OCI-LY3 (cell line): ENCODE measurements around the gene PCDHA9.
"Not testable (repeated sequence)": the region's sequence is repeated elsewhere in the genome, so short reads cannot be mapped to it uniquely, and the experiment has no call there.

Experiments used
- H2AFZ ChIP-seq: fragments of 200-600, 300-600 bp; shearing (Covaris generic); 2 replicates; pipeline ENCODE4 v1.6.0; 2014; ENCODE audit warnings: antibody characterized with exemption, low read depth, low read length
- H3K27ac ChIP-seq: fragments of 200-600, 300-600 bp; sonication (generic); 2 replicates; pipeline ENCODE4 v1.5.1; 2014; ENCODE audit warnings: mild to moderate bottlenecking, low read length, moderate library complexity, mixed read lengths
- H3K27me3 ChIP-seq: fragments of 200-600, 300-600 bp; sonication (generic); 2 replicates; pipeline ENCODE4 v1.6.1; 2014; ENCODE audit warnings: low read depth, low read length, mixed read lengths
- H3K36me3 ChIP-seq: fragments of 200-600, 300-600 bp; sonication (generic); replicated peaks from 2 replicates; pipeline ENCODE3; 2014; ENCODE audit warnings: low read depth, low read length, mixed read lengths
- H3K4me1 ChIP-seq: fragments of 300-600, 200-600 bp; sonication (generic); 2 replicates; pipeline ENCODE4 v1.6.1; 2014; ENCODE audit warnings: low read length, mixed read lengths
- H3K4me2 ChIP-seq: fragments of 200-600, 300-600 bp; sonication (generic); 2 replicates; pipeline ENCODE4 v1.6.1; 2014; ENCODE audit warnings: low read length, mixed read lengths
- H3K4me3 ChIP-seq: fragments of 300-600, 200-600 bp; sonication (generic); 2 replicates; pipeline ENCODE4 v1.5.1; 2014; ENCODE audit warnings: antibody characterized with exemption, mild to moderate bottlenecking, low read length, moderate library complexity
- H3K79me2 ChIP-seq: fragments of 300-600, 200-600 bp; shearing (Covaris generic); 2 replicates; pipeline ENCODE4 v1.6.1; 2014; ENCODE audit warnings: mild to moderate bottlenecking, low read length, mixed read lengths
- H3K9ac ChIP-seq: fragments of 300-600, 200-600 bp; shearing (Covaris generic); 2 replicates; pipeline ENCODE4 v1.6.0; 2014; ENCODE audit warnings: mild to moderate bottlenecking, low read length, moderate library complexity
- H3K9me3 ChIP-seq: fragments of 200-600, 300-600 bp; shearing (Covaris generic); 2 replicates; pipeline ENCODE4 v1.6.1; 2014; ENCODE audit warnings: low read length, mixed read lengths; ENCODE audit not compliant: insufficient read depth
- H4K20me1 ChIP-seq: fragments of 200-600, 300-600 bp; sonication (generic); 2 replicates; pipeline ENCODE4 v1.6.1; 2016; ENCODE audit warnings: low read length, mixed read lengths; ENCODE audit not compliant: insufficient read depth
- EZH2phosphoT487 ChIP-seq: fragments of 200-600 bp; shearing (Covaris generic); IDR thresholded peaks from 2 replicates; pipeline ENCODE4 v1.6.1; 2018; ENCODE audit warnings: antibody characterized with exemption, mixed run types, low read depth
- TF ChIP-seq, protein P1 (sequence below): fragments of 200-600, 300-600 bp; sonication (generic); IDR thresholded peaks from 2 replicates; pipeline ENCODE4 v1.5.1; 2014; ENCODE audit warnings: antibody characterized with exemption, low read length, low read depth

The PCDHA9 gene, protein sequence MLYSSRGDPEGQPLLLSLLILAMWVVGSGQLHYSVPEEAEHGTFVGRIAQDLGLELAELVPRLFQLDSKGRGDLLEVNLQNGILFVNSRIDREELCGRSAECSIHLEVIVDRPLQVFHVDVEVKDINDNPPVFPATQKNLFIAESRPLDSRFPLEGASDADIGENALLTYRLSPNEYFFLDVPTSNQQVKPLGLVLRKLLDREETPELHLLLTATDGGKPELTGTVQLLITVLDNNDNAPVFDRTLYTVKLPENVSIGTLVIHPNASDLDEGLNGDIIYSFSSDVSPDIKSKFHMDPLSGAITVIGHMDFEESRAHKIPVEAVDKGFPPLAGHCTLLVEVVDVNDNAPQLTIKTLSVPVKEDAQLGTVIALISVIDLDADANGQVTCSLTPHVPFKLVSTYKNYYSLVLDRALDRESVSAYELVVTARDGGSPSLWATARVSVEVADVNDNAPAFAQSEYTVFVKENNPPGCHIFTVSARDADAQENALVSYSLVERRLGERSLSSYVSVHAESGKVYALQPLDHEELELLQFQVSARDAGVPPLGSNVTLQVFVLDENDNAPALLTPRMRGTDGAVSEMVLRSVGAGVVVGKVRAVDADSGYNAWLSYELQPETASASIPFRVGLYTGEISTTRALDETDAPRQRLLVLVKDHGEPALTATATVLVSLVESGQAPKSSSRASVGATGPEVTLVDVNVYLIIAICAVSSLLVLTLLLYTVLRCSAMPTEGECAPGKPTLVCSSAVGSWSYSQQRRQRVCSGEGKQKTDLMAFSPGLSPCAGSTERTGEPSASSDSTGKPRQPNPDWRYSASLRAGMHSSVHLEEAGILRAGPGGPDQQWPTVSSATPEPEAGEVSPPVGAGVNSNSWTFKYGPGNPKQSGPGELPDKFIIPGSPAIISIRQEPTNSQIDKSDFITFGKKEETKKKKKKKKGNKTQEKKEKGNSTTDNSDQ

GRCh38 chr5:140848139-140849102 lies at the start of gene PCDHA9:
Gene PCDHA9 (plus strand): TSS chr5:140848382. CDS start chr5:140848496, 114 bp downstream.
- not testable (repeated sequence) for H3K9ac ChIP-seq, H3K4me2 ChIP-seq, H2AFZ ChIP-seq, H4K20me1 ChIP-seq, H3K36me3 ChIP-seq, H3K27me3 ChIP-seq, H3K4me3 ChIP-seq, H3K79me2 ChIP-seq, H3K9me3 ChIP-seq, H3K4me1 ChIP-seq, H3K27ac ChIP-seq

GRCh38 chr5:140800816-140801493 lies 47.2 kb upstream of the PCDHA9 start, which contains the start of gene PCDHA3:
Gene PCDHA3 (plus strand): TSS chr5:140801057.
- H3K27ac ChIP-seq: no peak within 1 kb of the TSS
- H4K20me1 ChIP-seq: no peaks in the 10 kb centered on the region
- no peaks in the 10 kb centered on the region for H3K4me1 ChIP-seq
- no peaks in the 10 kb centered on the region for H3K79me2 ChIP-seq
- no peaks in the 10 kb centered on the region for H3K9me3 ChIP-seq
- H3K4me3 ChIP-seq: no peak within 1 kb of the TSS
- no peak within 1 kb of the TSS for H3K4me2 ChIP-seq
- no peak within 1 kb of the TSS for H3K9ac ChIP-seq
- H3K27me3 ChIP-seq: no peaks in the 10 kb centered on the region
- no peak for TF ChIP-seq EZH2phosphoT487
- TF ChIP-seq, protein P1, sequence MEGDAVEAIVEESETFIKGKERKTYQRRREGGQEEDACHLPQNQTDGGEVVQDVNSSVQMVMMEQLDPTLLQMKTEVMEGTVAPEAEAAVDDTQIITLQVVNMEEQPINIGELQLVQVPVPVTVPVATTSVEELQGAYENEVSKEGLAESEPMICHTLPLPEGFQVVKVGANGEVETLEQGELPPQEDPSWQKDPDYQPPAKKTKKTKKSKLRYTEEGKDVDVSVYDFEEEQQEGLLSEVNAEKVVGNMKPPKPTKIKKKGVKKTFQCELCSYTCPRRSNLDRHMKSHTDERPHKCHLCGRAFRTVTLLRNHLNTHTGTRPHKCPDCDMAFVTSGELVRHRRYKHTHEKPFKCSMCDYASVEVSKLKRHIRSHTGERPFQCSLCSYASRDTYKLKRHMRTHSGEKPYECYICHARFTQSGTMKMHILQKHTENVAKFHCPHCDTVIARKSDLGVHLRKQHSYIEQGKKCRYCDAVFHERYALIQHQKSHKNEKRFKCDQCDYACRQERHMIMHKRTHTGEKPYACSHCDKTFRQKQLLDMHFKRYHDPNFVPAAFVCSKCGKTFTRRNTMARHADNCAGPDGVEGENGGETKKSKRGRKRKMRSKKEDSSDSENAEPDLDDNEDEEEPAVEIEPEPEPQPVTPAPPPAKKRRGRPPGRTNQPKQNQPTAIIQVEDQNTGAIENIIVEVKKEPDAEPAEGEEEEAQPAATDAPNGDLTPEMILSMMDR: no peak
- H3K36me3 ChIP-seq: no peaks in the 10 kb centered on the region
- no peak within 1 kb of the TSS for H2AFZ ChIP-seq

GRCh38 chr5:140801494-140801841 lies 46.7 kb upstream of the PCDHA9 start:
- no peak for TF ChIP-seq EZH2phosphoT487
- TF ChIP-seq, protein P1: no peak
- Histone ChIP-seq H3K79me2 (no peaks in the 10 kb centered on the region), H4K20me1 (no peaks in the 10 kb centered on the region), H3K4me1 (no peaks in the 10 kb centered on the region), H3K27me3 (no peaks in the 10 kb centered on the region), H3K4me2 (no peak overlapping the region), H2AFZ (no peak overlapping the region), H3K4me3 (no peak overlapping the region), H3K9ac (no peak overlapping the region), H3K36me3 (no peaks in the 10 kb centered on the region), H3K9me3 (no peaks in the 10 kb centered on the region), H3K27ac (no peak overlapping the region)

- H3K9ac ChIP-seq: not testable (repeated sequence)
Measured at GRCh38 chr5:140802381-140802780, 45.8 kb upstream of the PCDHA9 start.

More at GRCh38 chr5:140802381-140802780, 45.8 kb upstream of the PCDHA9 start:
- H3K36me3 ChIP-seq, H3K9me3 ChIP-seq, H3K4me3 ChIP-seq, H2AFZ ChIP-seq, H3K27me3 ChIP-seq, H3K4me1 ChIP-seq, H3K4me2 ChIP-seq, H3K79me2 ChIP-seq, H4K20me1 ChIP-seq, H3K27ac ChIP-seq: not testable (repeated sequence)
